NCI-H1105 treated with DMSO at 0.1 percent for 48 hours (cell line): ENCODE results near the gene SLC25A6.
"Not testable (repeated sequence)": the region's sequence is repeated elsewhere in the genome, so short reads cannot be mapped to it uniquely, and the experiment has no call there.

ENCODE experiments used
- DNase-seq: peaks from one replicate; lab custom pipeline; 2025; lab: John Stamatoyannopoulos, UW

The SLC25A6 gene

GRCh38 chrX:1389993-1390285 lies 2.0 kb downstream of the SLC25A6 start:
- no peak for DNase-seq

- DNase-seq, result no peak
Measured at GRCh38 chrX:1389181-1389992, 2.5 kb downstream of the SLC25A6 start.

GRCh38 chrX:1388651-1389050 lies 3.3 kb downstream of the SLC25A6 start:
- DNase-seq, result no peak

- DNase-seq, result no peak
Measured at GRCh38 chrX:1387141-1387776, 4.7 kb downstream of the SLC25A6 start.

- DNase-seq, result no peak
Measured at GRCh38 chrX:1386338-1387127, 5.4 kb downstream of the SLC25A6 start.

GRCh38 chrX:1385253-1386223 lies 6.4 kb downstream of the SLC25A6 start:
- DNase-seq, result no peak

- DNase-seq, result no peak
Measured at GRCh38 chrX:1384658-1385252, 7.2 kb downstream of the SLC25A6 start.

- DNase-seq, result no peak
Measured at GRCh38 chrX:1380672-1381233, 11.2 kb downstream of the SLC25A6 start.

- no peak for DNase-seq
Measured at GRCh38 chrX:1378306-1378759, 13.6 kb downstream of the SLC25A6 start.

- no peak for DNase-seq
Measured at GRCh38 chrX:1368385-1368698, 23.6 kb downstream of the SLC25A6 start.

- not testable (repeated sequence) for DNase-seq
Measured at GRCh38 chrX:1366363-1366762, 25.6 kb downstream of the SLC25A6 start.

GRCh38 chrX:1361910-1362309 lies 30.0 kb downstream of the SLC25A6 start:
- DNase-seq, result no peak

- DNase-seq, result no peak
Measured at GRCh38 chrX:1361275-1361674, 30.6 kb downstream of the SLC25A6 start.

- no peak for DNase-seq
Measured at GRCh38 chrX:1360171-1360570, 31.7 kb downstream of the SLC25A6 start.

- DNase-seq, result no peak
Measured at GRCh38 chrX:1359477-1359873, 32.4 kb downstream of the SLC25A6 start.

- no peak for DNase-seq
Measured at GRCh38 chrX:1358793-1359476, 33.0 kb downstream of the SLC25A6 start.

- DNase-seq, result no peak
Measured at GRCh38 chrX:1357993-1358392, 33.9 kb downstream of the SLC25A6 start.

GRCh38 chrX:1355131-1356046 lies 36.5 kb downstream of the SLC25A6 start:
- no peak for DNase-seq
